Heart left ventricle (tissue), 16 donors: ENCODE data around the gene THSD4. TPM values are rescaled to one million over a fixed set of nuclear protein-coding genes. Genes with fewer than 3 reads are reported as not detected.
"Not testable (repeated sequence)": the region's sequence is repeated elsewhere in the genome, so short reads cannot be mapped to it uniquely, and the experiment has no call there.

Experiments used
- ATAC-seq, 4 donors: fragments of 200-7000 bp; cut with Tn5 transposase; one replicate each; pipeline ENCODE4 v1.9.1; 2020 to 2022; ENCODE audit warnings: moderate library complexity in 4 of 4, mild to moderate bottlenecking in 3 of 4, moderate number of reproducible peaks in 1 of 4
- DNase-seq, 5 donors: peaks; one replicate each; pipeline ENCODE4 v3.0.0-alpha.2; 2020
- H3K27ac ChIP-seq, 12 donors: fragments of 200-600 bp; sonication (generic) in 4 of 12; one replicate each; pipeline versions ENCODE4 v1.5.0 to v1.8.0; 2016 to 2022; ENCODE audit warnings: mild to moderate bottlenecking in 2 of 12
- H3K27me3 ChIP-seq, 9 donors: fragments of 200-600 bp; sonication (generic) in 2 of 9; one replicate each; pipeline versions ENCODE4 v1.5.1 to v1.8.0; 2016 to 2022; ENCODE audit warnings: mild to moderate bottlenecking in 3 of 9
- H3K36me3 ChIP-seq, 9 donors: fragments of 200-600 bp; sonication (generic) in 2 of 9; one replicate each; pipeline versions ENCODE4 v1.5.0 to v1.8.0; 2018 to 2022; ENCODE audit warnings: mild to moderate bottlenecking in 2 of 9
- H3K4me1 ChIP-seq, 12 donors: fragments of 200-600 bp; sonication (generic) in 4 of 12; one replicate each; pipeline versions ENCODE4 v1.5.0 to v1.8.0; 2016 to 2022; ENCODE audit warnings: mild to moderate bottlenecking in 3 of 12
- H3K4me3 ChIP-seq, 12 donors: fragments of 200-600 bp; sonication (generic) in 4 of 12; one replicate each; pipeline versions ENCODE4 v1.5.0 to v1.8.0; 2017 to 2022; ENCODE audit warnings: mild to moderate bottlenecking in 9 of 12, moderate library complexity in 4 of 12
- H3K9me3 ChIP-seq, 12 donors: fragments of 200-600 bp; sonication (generic) in 4 of 12; one replicate each; pipeline versions ENCODE4 v1.5.0 to v1.8.0; 2016 to 2022; ENCODE audit warnings: mild to moderate bottlenecking in 1 of 12
- CTCF ChIP-seq, 12 donors: fragments of 200-600 bp; sonication (generic) in 4 of 12; IDR thresholded peaks; one replicate each; pipeline versions ENCODE4 v1.5.0 to v1.8.0; 2018 to 2022; ENCODE audit warnings: antibody characterized with exemption in 12 of 12, mild to moderate bottlenecking in 5 of 12
- POLR2A ChIP-seq, 2 donors: fragments of 450-650 bp; IDR thresholded peaks; one replicate each; pipeline ENCODE4 v1.6.1; 2017; ENCODE audit warnings: antibody characterized with exemption in 2 of 2, mild to moderate bottlenecking in 2 of 2, moderate library complexity in 2 of 2
- WGBS, 4 donors: extraction: QIAGEN DNeasy Blood & Tissue Kit in 2 of 4; methylation state at CpG; one replicate each; pipeline versions ENCODE4 v1.1.5 to v1.1.7; 2013 to 2018; 5-methylcytosine and 5-hydroxymethylcytosine counted together
- intact Hi-C, 10 donors: fragments of 100-400 bp; cut with DNase I; formaldehyde crosslinking; loops; one replicate each; pipeline versions ENCODE4 v1.11.1 to v1.14.2; 2022
- polyA plus RNA-seq, 2 donors: library from polyadenylated mRNA; stranded (reverse); fragments of 200-250 nt; gene quantifications; one replicate each; pipeline ENCODE4 v1.2.3, GENCODE V29; 2013
- total RNA-seq, 9 donors: library from RNA; depleted of rRNA in 2 of 9; stranded (reverse); fragments of >200 nt in 2 of 9; fragmentation: NEBNext Ultra II Directional in 3 of 9; extraction: Animal tissue kit (Norgen Biotek cat#: 25700) in 3 of 9; gene quantifications; one replicate each; pipeline versions ENCODE4 v1.1.0 to v1.2.4, GENCODE V29; 2016 to 2023
- donor health status: ischemic (EF 13 %, LVEDD 7.1; RV severe dilation, severe dysfunction).
- donor health status: healthy with polysubstance abuse.
- donor health status: DM: no; HTN: yes; CAD: no.
- donor health status: DM: no; HTN: no; CAD: no.
- donor health status: ischemic (EF 25% LVEDD 6.9; RV normal size, moderate dysfunction).
- donor health status: ischemic (EF 25% LVEDD 5.7; RV mildly dilated, moderate dysfunction).
- donor health status: healthy.
- donor health status: DM: yes; HTN: yes; CAD: no.
- donor health status: ischemic (EF 35%, LVEDD 5.7; RV mildly dilated, moderate dysfunction).
- donor health status: nonischemic (EF 11% LVEDD 7.7; RV severe dilation, severe dysfunction).
- donor health status: DM: yes; HTN: yes; CAD: no.
- donor health status: PGD.
- donor health status: ischemic (EF 29% LVEDD 5.4; RV normal size, mild dysfunction).
- donor health status: nonischemic (EF 23%, LVEDD 6.1; RV moderate dilation, normal function).

The THSD4 gene
- total and polyA plus RNA-seq, 11 donors, result 32.6 to 206 (median 93.2) TPM

DNA sequence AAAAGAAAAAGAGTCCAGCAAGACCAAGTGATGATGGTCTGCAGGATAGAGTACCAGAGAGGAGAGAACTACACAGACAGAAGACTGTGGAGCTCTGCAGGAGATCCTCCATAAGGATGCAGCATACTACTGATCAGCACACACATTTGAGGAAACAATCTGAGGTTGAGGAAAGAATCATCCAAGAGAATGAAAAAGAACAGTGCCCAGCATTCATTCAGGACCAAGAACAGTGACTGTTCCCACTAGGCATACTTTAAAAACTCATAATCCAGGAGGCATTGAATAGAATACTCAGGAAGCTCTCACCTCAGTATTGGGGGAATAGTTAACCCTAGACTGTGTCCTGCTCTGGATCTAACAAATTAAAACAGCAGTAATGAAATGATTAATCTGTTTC, 54.9 kb downstream of the THSD4 start:
- ATAC-seq (no peak), DNase-seq (no peak)
- peaks cover 0 to 37% (median 17%) of the 10 kb centered on the region in 12 donors for H3K4me1 ChIP-seq
- intact Hi-C loops, result no loop called here
- no peaks in the 10 kb centered on the region for H3K27me3 ChIP-seq
- TF ChIP-seq POLR2A (IDR thresholded peaks at IDR 0.05) (no peak), CTCF (IDR thresholded peaks at IDR 0.05) (no peak)
- H3K36me3 ChIP-seq, result peaks cover 0 to 5% (median 0%) of the 10 kb centered on the region in 9 donors
- H3K27ac ChIP-seq, result peak overlapping the region in 7 of 12 donors; percentile 48 to 87 (median 81)
- H3K9me3 ChIP-seq, result peaks cover 0 to 37% (median 10%) of the 10 kb centered on the region in 12 donors
- H3K4me3 ChIP-seq, result no peak overlapping the region

DNA sequence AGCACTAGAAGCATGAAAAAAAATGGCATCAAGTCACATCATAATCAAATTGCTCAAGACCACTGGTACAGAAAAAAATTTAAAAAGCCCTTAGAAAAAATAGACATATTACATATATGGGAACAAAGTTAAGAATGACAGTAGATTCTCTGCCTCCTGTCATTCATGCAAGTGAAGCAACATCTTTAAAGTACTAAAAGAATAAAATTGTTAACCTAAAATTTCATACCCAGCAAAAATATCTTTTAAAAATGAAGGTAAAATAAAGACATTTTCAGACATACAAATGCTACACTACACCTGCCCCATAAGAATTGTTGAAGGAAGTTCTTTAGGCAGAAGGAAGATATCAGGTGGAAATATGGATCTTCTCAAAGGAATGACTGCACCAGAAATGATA, 55.9 kb downstream of the THSD4 start:
- Histone ChIP-seq H3K36me3 (peaks cover 0 to 5% (median 0%) of the 10 kb centered on the region in 9 donors), H3K9me3 (peaks cover 0 to 37% (median 10%) of the 10 kb centered on the region in 12 donors), H3K27me3 (no peaks in the 10 kb centered on the region), H3K4me1 (peaks cover 0 to 32% (median 17%) of the 10 kb centered on the region in 12 donors), H3K4me3 (no peak overlapping the region), H3K27ac (peak overlapping the region in 1 of 12 donors; percentile 81)
- intact Hi-C loops, result no loop called here
- no peak for TF ChIP-seq CTCF (IDR thresholded peaks at IDR 0.05)
- no peak for TF ChIP-seq POLR2A (IDR thresholded peaks at IDR 0.05)
- DNase-seq (no peak), ATAC-seq (no peak)

GRCh38 chr15:71174360-71174759, 59.1 kb downstream of the THSD4 start:
- peaks cover 0 to 37% (median 10%) of the 10 kb centered on the region in 12 donors for H3K9me3 ChIP-seq
- H3K4me1 ChIP-seq, ATAC-seq, H3K36me3 ChIP-seq, H3K27me3 ChIP-seq, H3K4me3 ChIP-seq, DNase-seq, intact Hi-C loops, H3K27ac ChIP-seq: not testable (repeated sequence)
- 55 to 80% (median 67%) methylated on average over 1 to 8 of the region's 17 CpGs; no CpG with 5 or more reads in 1 of the 4 donors for WGBS, 4 donors

DNA sequence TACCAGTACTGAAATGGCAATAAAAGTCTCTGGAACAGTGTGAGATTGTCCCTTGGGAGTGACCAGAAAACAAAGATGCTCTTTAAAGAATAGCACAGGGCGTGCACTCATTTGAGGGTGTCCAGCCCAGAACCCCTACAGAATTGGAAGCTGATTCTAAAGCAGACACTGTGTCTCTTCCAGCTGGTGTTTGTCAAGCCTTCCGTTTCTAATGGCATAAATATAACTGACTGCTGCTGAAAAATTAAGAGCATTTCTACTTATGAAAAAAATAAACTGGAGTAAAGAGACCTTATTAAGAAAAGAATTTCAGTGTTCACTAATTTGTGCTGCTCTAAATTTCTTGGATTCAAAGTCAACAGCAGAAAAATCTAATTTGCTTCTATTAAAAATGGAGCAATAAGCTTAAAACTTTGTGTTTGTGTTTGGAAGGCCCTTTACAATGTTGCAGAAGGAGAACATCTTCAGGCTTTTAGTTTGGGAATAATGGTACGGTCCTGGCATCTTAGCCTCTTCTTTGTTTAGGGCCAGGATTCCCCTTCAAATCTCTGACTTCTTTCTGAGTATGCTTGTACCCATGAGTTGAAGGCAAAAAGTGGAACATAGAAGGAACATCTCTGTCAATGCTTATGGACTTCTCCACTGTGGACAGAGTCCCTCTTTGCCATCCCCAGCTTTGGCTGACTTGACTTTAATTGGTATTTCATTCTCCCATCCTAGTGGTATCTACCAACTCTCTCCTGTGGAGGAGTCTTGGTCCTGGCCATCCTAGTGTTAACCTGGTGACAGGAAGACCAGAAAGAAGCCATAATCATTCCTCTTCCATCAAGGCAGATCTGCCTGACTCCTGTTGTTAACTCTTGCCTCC, 65.9 kb downstream of the THSD4 start:
- Histone ChIP-seq H3K27ac (peak overlapping the region in 5 of 12 donors; percentile 1 to 49 (median 18)), H3K4me3 (no peak overlapping the region), H3K4me1 (peaks cover 0 to 8% (median 0%) of the 10 kb centered on the region in 12 donors), H3K9me3 (no peaks in the 10 kb centered on the region), H3K36me3 (no peaks in the 10 kb centered on the region), H3K27me3 (no peaks in the 10 kb centered on the region)
- intact Hi-C loops, result loop anchor here in 1 of 10 donors (5.0 kb wide), 1 partner anchor 46 kb away; no protein-coding TSS in a partner anchor
- peak in 1 of 4 donors; percentile 36 for ATAC-seq
- TF ChIP-seq CTCF (IDR thresholded peaks at IDR 0.05), result no peak
- no peak for TF ChIP-seq POLR2A (IDR thresholded peaks at IDR 0.05)
- no peak for DNase-seq
- 52 to 61% (median 60%) methylated on average over 3 of the region's 3 CpGs for WGBS, 4 donors
